PFSK-1 (cell line): ENCODE results near the gene RUNX1.

Source experiments
- FOXP2 ChIP-seq: optimal IDR thresholded peaks from 2 replicates; pipeline ENCODE3; 2011; ENCODE audit warnings: borderline replicate concordance, control low read depth, inconsistent platforms; ENCODE audit not compliant: insufficient read depth; ENCODE audit errors: extremely low read length, extremely low read depth
- POLR2AphosphoS5 ChIP-seq: IDR thresholded peaks from 2 replicates; pipeline ENCODE4 v1.6.1; 2012; ENCODE audit warnings: low read depth, mild to moderate bottlenecking, control low read depth, low read length, moderate library complexity
- REST ChIP-seq, 2 experiments: IDR thresholded peaks; 2 replicates each; pipeline versions ENCODE4 v1.6.1 to v1.8.0; 2011 to 2012; ENCODE audit warnings: low read depth in 2 of 2, low read length in 2 of 2, control low read depth in 1 of 2, inconsistent platforms in 1 of 2, mild to moderate bottlenecking in 1 of 2, moderate library complexity in 1 of 2; ENCODE audit not compliant: insufficient read depth in 1 of 2
- SIN3A ChIP-seq: IDR thresholded peaks from 2 replicates; pipeline ENCODE4 v1.6.1; 2012; ENCODE audit warnings: mild to moderate bottlenecking, low read length, moderate library complexity, borderline replicate concordance; ENCODE audit not compliant: insufficient read depth
- TAF1 ChIP-seq: IDR thresholded peaks from 2 replicates; pipeline ENCODE4 v1.6.1; 2012; ENCODE audit warnings: low read length, control low read depth, borderline replicate concordance; ENCODE audit not compliant: insufficient read depth

The RUNX1 gene

DNA sequence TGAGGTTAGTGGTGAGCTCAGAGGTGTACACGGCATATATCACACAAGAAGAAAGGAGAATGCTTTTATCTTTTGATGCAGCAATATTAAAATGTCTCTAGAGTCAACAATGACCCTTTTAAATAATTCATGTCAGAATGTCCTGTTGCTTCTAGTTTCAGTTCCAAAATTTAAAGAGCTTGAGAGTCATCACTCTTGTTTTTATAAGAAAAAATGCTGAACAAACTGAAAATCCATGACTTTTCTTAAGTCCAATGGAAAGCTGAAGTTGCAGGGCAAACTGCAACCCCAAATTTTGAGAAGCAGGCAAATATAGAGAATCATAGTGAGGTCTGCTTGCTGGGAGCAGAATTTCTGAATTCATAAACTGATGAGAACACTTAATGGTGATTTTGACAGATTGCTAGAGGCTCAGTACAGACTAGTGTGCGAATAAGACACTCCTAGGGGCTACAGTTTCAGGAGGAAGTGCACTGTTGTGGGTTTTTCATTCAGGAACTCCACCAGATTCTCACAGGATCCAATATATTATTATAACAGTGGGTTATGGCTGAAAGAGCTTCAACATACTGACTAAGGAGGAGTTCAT lies 245.2 kb downstream of the RUNX1 start:
- no peak for TF ChIP-seq TAF1
- TF ChIP-seq POLR2AphosphoS5, result no peak
- no peak for TF ChIP-seq FOXP2
- TF ChIP-seq REST (IDR thresholded peaks at IDR 0.05; ENCODE audit: insufficient read depth in 1 of 2, low read depth in 2 of 2, low read length in 2 of 2), result no peak
- no peak for TF ChIP-seq SIN3A

DNA sequence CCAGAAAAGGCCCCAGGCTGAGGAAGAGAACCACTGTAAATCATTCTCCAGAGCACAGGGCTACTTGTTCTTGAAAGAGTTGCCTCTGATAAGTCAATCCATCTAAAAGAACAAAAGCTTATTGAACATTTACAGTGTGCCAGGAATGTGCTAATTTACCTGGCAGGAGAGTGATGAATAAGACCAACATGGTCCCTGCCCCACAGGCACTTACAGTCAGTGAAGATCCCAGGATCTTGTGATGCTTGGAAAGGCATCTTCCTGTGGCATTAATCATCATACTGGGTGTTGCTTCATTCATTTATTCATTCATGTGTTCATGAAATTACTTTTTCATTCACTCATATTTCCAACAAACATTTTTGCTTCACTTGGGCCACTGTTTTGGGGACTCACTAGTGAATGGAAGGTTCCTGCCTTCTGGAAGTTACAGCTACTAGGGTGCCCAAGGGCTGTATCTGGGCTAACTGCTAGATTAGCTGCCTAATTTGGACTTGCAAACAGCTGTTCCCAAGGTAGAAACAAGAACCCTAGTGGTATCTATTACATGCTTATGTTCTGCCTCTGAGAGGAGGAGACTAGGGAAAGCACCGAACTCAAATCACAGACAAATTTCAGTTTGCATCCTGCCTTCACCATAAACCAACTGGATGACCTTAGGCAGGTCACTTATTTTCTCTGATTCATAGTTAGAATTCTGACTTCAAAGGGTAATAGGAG lies 246.8 kb downstream of the RUNX1 start:
- TF ChIP-seq POLR2AphosphoS5, result no peak
- no peak for TF ChIP-seq REST (IDR thresholded peaks at IDR 0.05; ENCODE audit: insufficient read depth in 1 of 2, low read depth in 2 of 2, low read length in 2 of 2)
- TF ChIP-seq FOXP2, result no peak
- no peak for TF ChIP-seq TAF1
- TF ChIP-seq SIN3A, result no peak

- no peak for TF ChIP-seq SIN3A
- no peak for TF ChIP-seq REST (IDR thresholded peaks at IDR 0.05; ENCODE audit: insufficient read depth in 1 of 2, low read depth in 2 of 2, low read length in 2 of 2)
- no peak for TF ChIP-seq TAF1
- no peak for TF ChIP-seq POLR2AphosphoS5
- no peak for TF ChIP-seq FOXP2
These were observed 247.5 kb downstream of the RUNX1 start for GRCh38 chr21:34801519-34802132.

GRCh38 chr21:34800797-34801518 lies 248.1 kb downstream of the RUNX1 start:
- TF ChIP-seq TAF1, result no peak
- TF ChIP-seq POLR2AphosphoS5, result no peak
- no peak for TF ChIP-seq REST (IDR thresholded peaks at IDR 0.05; ENCODE audit: insufficient read depth in 1 of 2, low read depth in 2 of 2, low read length in 2 of 2)
- TF ChIP-seq SIN3A, result no peak
- no peak for TF ChIP-seq FOXP2
